H1 (cell line): ENCODE measurements around the gene TCF7L1. TPM values are rescaled to one million over a fixed set of nuclear protein-coding genes. Genes with fewer than 3 reads are reported as not detected.

Experiments used
- CTCF ChIA-PET: fragments of 300-600 bp; sonication (Branson Sonifier 250); formaldehyde crosslinking; loops from one replicate; lab custom pipeline; 2021; ENCODE audit not compliant: partially characterized antibody; lab: Charles Lee
- POLR2A ChIA-PET: fragments of 300-600 bp; sonication (Branson Sonifier 250); formaldehyde crosslinking; loops from one replicate; lab custom pipeline; 2021; ENCODE audit warnings: inconsistent platforms; ENCODE audit not compliant: partially characterized antibody; lab: Charles Lee
- DNase-seq, 2 experiments: peaks; one replicate each; pipeline versions ENCODE4 v3.0.0 to v3.0.0-alpha.2; 2010 to 2022; ENCODE audit warnings: low spot score in 2 of 2, low read depth in 1 of 2, mixed read lengths in 1 of 2
- FAIRE-seq: peaks from 2 replicates; lab custom pipeline; 2011; peaks lifted over from hg19 to GRCh38; lab: Jason Lieb, UNC
- H2AFZ ChIP-seq: 2 replicates; pipeline ENCODE4 v1.8.1; 2012; ENCODE audit warnings: low read length, inconsistent platforms
- H2AK5ac ChIP-seq: 2 replicates; pipeline ENCODE4 v1.6.1; 2013; ENCODE audit warnings: low read depth, low read length
- H2BK120ac ChIP-seq: replicated peaks from 2 replicates; pipeline ENCODE3; 2013; ENCODE audit warnings: low read depth, low read length, inconsistent platforms
- H2BK12ac ChIP-seq: 2 replicates; pipeline ENCODE4 v1.6.1; 2013; ENCODE audit warnings: low read depth, low read length
- H2BK15ac ChIP-seq: 2 replicates; pipeline ENCODE4 v1.6.1; 2013; ENCODE audit warnings: low read length
- H2BK20ac ChIP-seq: 2 replicates; pipeline ENCODE4 v1.6.1; 2013; ENCODE audit warnings: low read length
- H2BK5ac ChIP-seq: 2 replicates; pipeline ENCODE4 v1.6.1; 2013; ENCODE audit warnings: low read depth, low read length
- H3K14ac ChIP-seq: 2 replicates; pipeline ENCODE4 v1.6.1; 2013; ENCODE audit warnings: inconsistent platforms; ENCODE audit not compliant: insufficient read length
- H3K18ac ChIP-seq: 2 replicates; pipeline ENCODE4 v1.6.1; 2013; ENCODE audit warnings: low read length; ENCODE audit errors: extremely low read depth
- H3K23ac ChIP-seq: 2 replicates; pipeline ENCODE4 v1.6.1; 2013; ENCODE audit warnings: inconsistent platforms; ENCODE audit not compliant: insufficient read length
- H3K23me2 ChIP-seq: 2 replicates; pipeline ENCODE4 v1.6.1; 2013; ENCODE audit warnings: low read depth, low read length
- H3K27ac ChIP-seq: 2 replicates; pipeline ENCODE4 v1.6.1; 2011; ENCODE audit warnings: low read depth, low read length, inconsistent platforms
- H3K27me3 ChIP-seq, 4 experiments: replicated peaks in 1 of 4; 1 replicate in 1 of 4; 2 replicates in 3 of 4; pipeline versions ENCODE4 v1.6.1 to v1.8.1; 2011 to 2013; ENCODE audit warnings: low read length in 3 of 4, mild to moderate bottlenecking in 3 of 4, inconsistent platforms in 2 of 4, mixed read lengths in 2 of 4, moderate library complexity in 1 of 4; ENCODE audit not compliant: control insufficient read depth in 3 of 4, insufficient read depth in 3 of 4; ENCODE audit errors: extremely low read depth in 1 of 4
- H3K36me3 ChIP-seq, 4 experiments: 2 replicates each; pipeline versions ENCODE4 v1.6.1 to v1.8.1; 2011 to 2013; ENCODE audit warnings: mild to moderate bottlenecking in 4 of 4, low read length in 3 of 4, moderate library complexity in 2 of 4, control low read depth in 1 of 4, inconsistent platforms in 1 of 4; ENCODE audit not compliant: insufficient read depth in 4 of 4, control insufficient read depth in 2 of 4
- H3K4ac ChIP-seq: replicated peaks from 2 replicates; pipeline ENCODE3; 2013; ENCODE audit warnings: low read length, low read depth, mixed read lengths, inconsistent platforms; ENCODE audit not compliant: insufficient read length
- H3K4me1 ChIP-seq, 4 experiments: replicated peaks in 1 of 4; 1 replicate in 1 of 4; 2 replicates in 3 of 4; pipeline versions ENCODE4 v1.6.1 to v1.8.1; 2011 to 2013; ENCODE audit warnings: low read length in 3 of 4, inconsistent platforms in 2 of 4, mixed read lengths in 1 of 4; ENCODE audit not compliant: insufficient read depth in 4 of 4, control insufficient read depth in 3 of 4
- H3K4me2 ChIP-seq, 2 experiments: 2 replicates each; pipeline versions ENCODE4 v1.6.1 to v1.8.1; 2011 to 2013; ENCODE audit warnings: low read depth in 2 of 2, low read length in 2 of 2, control low read depth in 1 of 2, inconsistent platforms in 1 of 2, mild to moderate bottlenecking in 1 of 2; ENCODE audit not compliant: insufficient read depth in 1 of 2
- H3K4me3 ChIP-seq, 4 experiments: fragments of 200-600, 300-600 bp in 1 of 4; sonication (generic), shearing (Covaris generic), sonication (Bioruptor Twin) in 1 of 4; 2 replicates each; pipeline versions ENCODE4 v1.5.1 to v1.8.1; 2011 to 2016; ENCODE audit warnings: low read length in 4 of 4, low read depth in 3 of 4, control low read depth in 2 of 4, inconsistent platforms in 2 of 4, mild to moderate bottlenecking in 2 of 4, mixed read lengths in 1 of 4, moderate library complexity in 1 of 4; ENCODE audit not compliant: insufficient read depth in 2 of 4; ENCODE audit errors: extremely low read depth in 1 of 4
- H3K56ac ChIP-seq: replicated peaks from 2 replicates; pipeline ENCODE3; 2013; ENCODE audit warnings: low read depth, mild to moderate bottlenecking, mixed read lengths, low read length, inconsistent platforms; ENCODE audit not compliant: insufficient read length
- H3K79me1 ChIP-seq: 2 replicates; pipeline ENCODE4 v1.6.1; 2013; ENCODE audit warnings: low read depth, low read length, control low read depth
- H3K79me2 ChIP-seq, 2 experiments: 2 replicates each; pipeline versions ENCODE4 v1.6.1 to v1.8.1; 2012 to 2013; ENCODE audit warnings: low read length in 2 of 2, mild to moderate bottlenecking in 2 of 2, inconsistent platforms in 1 of 2; ENCODE audit not compliant: insufficient read depth in 2 of 2, control insufficient read depth in 1 of 2
- H3K9ac ChIP-seq, 4 experiments: replicated peaks in 1 of 4; 1 replicate in 1 of 4; 2 replicates in 3 of 4; pipeline versions ENCODE4 v1.6.1 to v1.8.1; 2011 to 2013; ENCODE audit warnings: low read depth in 3 of 4, low read length in 3 of 4, control low read depth in 2 of 4, mild to moderate bottlenecking in 2 of 4, moderate library complexity in 2 of 4, inconsistent platforms in 1 of 4; ENCODE audit errors: extremely low read depth in 1 of 4
- H3K9me3 ChIP-seq, 2 experiments: 2 replicates each; pipeline versions ENCODE4 v1.6.1 to v1.8.1; 2012 to 2013; ENCODE audit warnings: mild to moderate bottlenecking in 2 of 2, moderate library complexity in 2 of 2, control low read depth in 1 of 2, inconsistent platforms in 1 of 2, low read depth in 1 of 2, low read length in 1 of 2, mixed read lengths in 1 of 2; ENCODE audit not compliant: insufficient read depth in 2 of 2
- H4K20me1 ChIP-seq, 2 experiments: replicated peaks in 1 of 2; 2 replicates each; pipeline versions ENCODE3 to v1.8.1; 2011 to 2013; ENCODE audit warnings: inconsistent platforms in 2 of 2, low read length in 2 of 2, mild to moderate bottlenecking in 1 of 2; ENCODE audit not compliant: insufficient read depth in 2 of 2, control insufficient read depth in 1 of 2
- H4K5ac ChIP-seq: 2 replicates; pipeline ENCODE4 v1.6.1; 2013; ENCODE audit warnings: low read length, low read depth, mixed read lengths, inconsistent platforms; ENCODE audit not compliant: insufficient read length
- H4K8ac ChIP-seq: 2 replicates; pipeline ENCODE4 v1.8.0; 2013; ENCODE audit warnings: mild to moderate bottlenecking, moderate library complexity, low read length, inconsistent platforms; ENCODE audit not compliant: insufficient read depth; ENCODE audit errors: extremely low read depth
- H4K91ac ChIP-seq: replicated peaks from 2 replicates; pipeline ENCODE3; 2013; ENCODE audit warnings: low read length, mixed read lengths, inconsistent platforms; ENCODE audit not compliant: insufficient read length
- ASH2L ChIP-seq: fragments of 200-600, 300-600 bp; sonication (generic); IDR thresholded peaks from one replicate; pipeline ENCODE4 v1.7.1; 2017; ENCODE audit warnings: low read length
- BACH1 ChIP-seq: IDR thresholded peaks from 2 replicates; pipeline ENCODE4 v1.6.1; 2012; ENCODE audit warnings: low read length, improper control_type of control experiment
- CEBPB ChIP-seq: IDR thresholded peaks from 2 replicates; pipeline ENCODE4 v1.6.1; 2012; ENCODE audit warnings: low read depth, low read length
- FOSL1 ChIP-seq: IDR thresholded peaks from 2 replicates; pipeline ENCODE4 v1.6.1; 2011; ENCODE audit warnings: mild to moderate bottlenecking, low read depth, low read length, moderate library complexity; ENCODE audit not compliant: insufficient read depth
- HDAC6 ChIP-seq: IDR thresholded peaks from one replicate; pipeline ENCODE4 v1.7.1; 2012; ENCODE audit warnings: low read depth, mild to moderate bottlenecking, inconsistent platforms, low read length, moderate library complexity
- KDM5A ChIP-seq: fragments of 200-600 bp; IDR thresholded peaks from 2 replicates; pipeline ENCODE4 v1.7.1; 2012; ENCODE audit warnings: mild to moderate bottlenecking, low read length, inconsistent platforms, mixed read lengths
- PHF8 ChIP-seq: fragments of 200-600 bp; sonication (generic); conservative IDR thresholded peaks from 2 replicates; pipeline ENCODE4 v1.7.1; 2012; ENCODE audit warnings: low read depth, mild to moderate bottlenecking, inconsistent platforms, low read length, moderate library complexity
- RNF2 ChIP-seq: fragments of 200-900, 300-1000 bp; sonication (generic); IDR thresholded peaks from 2 replicates; pipeline ENCODE4 v1.7.1; 2016; ENCODE audit warnings: borderline replicate concordance, low read depth, mild to moderate bottlenecking, antibody characterized with exemption, low read length; ENCODE audit not compliant: poor library complexity, severe bottlenecking; ENCODE audit errors: missing control alignments
- SP1 ChIP-seq: IDR thresholded peaks from 2 replicates; pipeline ENCODE4 v1.6.1; 2011; ENCODE audit warnings: low read depth, low read length
- WGBS, 2 experiments: shearing (Covaris generic) in 1 of 2; methylation state at CpG; one replicate each; pipeline versions ENCODE4 v1.1.6 to v1.1.7; 2013 to 2015; ENCODE audit warnings: low lambda C conversion rate in 2 of 2, mixed read lengths in 2 of 2, inconsistent platforms in 1 of 2, low coverage in 1 of 2, missing lambda C conversion rate in 1 of 2; ENCODE audit not compliant: insufficient replicate concordance in 2 of 2, insufficient coverage in 1 of 2, insufficient read length in 1 of 2; ENCODE audit errors: extremely low coverage in 1 of 2, missing lambda C conversion rate in 1 of 2; 5-methylcytosine and 5-hydroxymethylcytosine counted together
- polyA plus RNA-seq, 7 experiments: library from polyadenylated mRNA; depleted of rRNA in 3 of 7; stranded (reverse) in 5 of 7; unstranded in 2 of 7; fragments of >200 nt in 5 of 7; fragments of 200-250 nt in 2 of 7; gene quantifications; 1 replicate in 5 of 7; 2 replicates in 1 of 7; 4 replicates in 1 of 7; pipeline versions ENCODE4 v1.2.1 to v1.2.3, GENCODE V29; 2011 to 2013; ENCODE audit warnings: missing spikeins in 2 of 7, mixed read lengths in 2 of 7
- total RNA-seq: library from RNA; stranded (reverse); fragmentation: NEBNext Ultra II Directional; extraction: Animal tissue kit (Norgen Biotek cat#: 25700); gene quantifications from 2 replicates; pipeline ENCODE4 v1.2.1, GENCODE V29; 2021

Gene TCF7L1
- total and polyA plus RNA-seq, 2 of the 8 experiments (the other 6 are each of a cell fraction or from before 2014, with no cell fraction given), result 27.5 to 108 TPM

GRCh38 chr2:85237849-85238565 is 104.8 kb downstream of the TCF7L1 start:
- no peaks in the 10 kb centered on the region for H3K9me3 ChIP-seq
- peaks cover 0 to 14% of the 10 kb centered on the region in 2 experiments for H4K20me1 ChIP-seq
- peak overlapping the region; percentile 28 for H2BK120ac ChIP-seq
- no peaks in the 10 kb centered on the region for H3K27me3 ChIP-seq
- peak overlapping the region; percentile 56 to 70 for H3K4me2 ChIP-seq
- peak overlapping the region in 3 of 4 experiments; percentile 68 to 71 (median 69); a peak in 6 of 7 replicates for H3K9ac ChIP-seq
- H2AFZ ChIP-seq, result 0 out of 2 replicates have a peak overlapping the region, but pooled peaks have one; percentile 45
- 0 out of 2 replicates have a peak overlapping the region, but pooled peaks have one; percentile 47 for H2AK5ac ChIP-seq
- H3K79me2 ChIP-seq, result peaks cover 0 to 78% of the 10 kb centered on the region in 2 experiments; a peak in 3 of 4 replicates
- no peak overlapping the region for H3K23ac ChIP-seq
- ChIA-PET POLR2A (interaction anchor here (0.7 to 5.8 kb wide), 12 partner anchors 9 to 104 kb away, joined by 3 to 60 read pairs (median 4); partner anchors contain the start of gene TCF7L1), CTCF (interaction anchor here (0.9 to 21.9 kb wide), 13 partner anchors 10 to 71 kb away, joined by 3 to 218 read pairs (median 4); no protein-coding TSS in a partner anchor)
- WGBS, 2 experiments, result 22% methylated on average over 24 of the region's 26 CpGs; no CpG with 5 or more reads in 1 of the 2 experiments
- H4K5ac ChIP-seq, result peak overlapping the region; percentile 58
- peaks cover 30 to 56% (median 38%) of the 10 kb centered on the region in 4 experiments for H3K4me1 ChIP-seq
- H3K4ac ChIP-seq, result peak overlapping the region; percentile 58
- peak overlapping the region; percentile 76; the same call in 1 of the 2 replicates for H3K18ac ChIP-seq
- H3K27ac ChIP-seq, result peak overlapping the region; percentile 86
- peak overlapping the region; percentile 99 for H2BK12ac ChIP-seq
- FAIRE-seq, result peak; percentile 90
- peak overlapping the region; percentile 88; the same call in 1 of the 2 replicates for H4K8ac ChIP-seq
- H2BK5ac ChIP-seq, result peak overlapping the region; percentile 98
- H3K4me3 ChIP-seq, result peak overlapping the region in 3 of 4 experiments; percentile 21 to 46 (median 27); a peak in 5 of 8 replicates
- H4K91ac ChIP-seq, result peak overlapping the region; percentile 51
- DNase-seq, result peak; percentile 44 to 88
- no peak overlapping the region for H3K56ac ChIP-seq
- peaks cover 10% of the 10 kb centered on the region; the same call in 1 of the 2 replicates for H3K79me1 ChIP-seq
- no peak overlapping the region for H3K14ac ChIP-seq
- H3K36me3 ChIP-seq, result no peaks in the 10 kb centered on the region; a peak in 1 of 8 replicates
- H2BK15ac ChIP-seq, result peak overlapping the region; percentile 99
- peak overlapping the region; percentile 95 for H2BK20ac ChIP-seq
- H3K23me2 ChIP-seq, result peaks cover 5% of the 10 kb centered on the region; the same call in 1 of the 2 replicates
- 0 out of 2 replicates have a peak, but pooled peaks have one; percentile 36 for TF ChIP-seq PHF8
- no peak; the same call in 1 of the 2 replicates for TF ChIP-seq KDM5A
- TF ChIP-seq FOSL1, result no peak
- no peak for TF ChIP-seq BACH1
- TF ChIP-seq SP1, result peak; percentile 60; the same call in 1 of the 2 replicates
- no peak for TF ChIP-seq HDAC6
- no peak for TF ChIP-seq RNF2
- no peak for TF ChIP-seq CEBPB
- TF ChIP-seq ASH2L, result peak; percentile 93
